Left ventricle myocardium inferior (tissue), 1 donor: ENCODE results near the gene CCDC191. TPM values are rescaled to one million over a fixed set of nuclear protein-coding genes. Genes with fewer than 3 reads are reported as not detected.

Source experiments
- DNase-seq: peaks from one replicate; pipeline ENCODE4 v3.0.0-alpha.2; 2020
- H3K27ac ChIP-seq: fragments of 200-600 bp; replicated peaks from 2 replicates; pipeline ENCODE4 v1.8.0; 2021
- H3K27me3 ChIP-seq: fragments of 200-600 bp; 2 replicates; pipeline ENCODE4 v1.8.0; 2021; ENCODE audit warnings: low read depth
- H3K36me3 ChIP-seq: fragments of 200-600 bp; 2 replicates; pipeline ENCODE4 v1.8.0; 2021
- H3K4me1 ChIP-seq: fragments of 200-600 bp; 2 replicates; pipeline ENCODE4 v1.8.0; 2021
- H3K4me3 ChIP-seq: fragments of 200-600 bp; 2 replicates; pipeline ENCODE4 v1.8.0; 2021; ENCODE audit warnings: mild to moderate bottlenecking, moderate library complexity
- H3K9me3 ChIP-seq: fragments of 200-600 bp; replicated peaks from 2 replicates; pipeline ENCODE4 v1.8.0; 2021
- intact Hi-C: fragments of 100-400 bp; cut with micrococcal nuclease; formaldehyde crosslinking; loops from one replicate; pipeline ENCODE4 v1.11.0; 2022
- total RNA-seq: library from RNA; stranded (reverse); fragmentation: NEBNext Ultra II Directional; extraction: Animal tissue kit (Norgen Biotek cat#: 25700); gene quantifications from one replicate; pipeline ENCODE4 v1.2.1, GENCODE V29; 2021
- TF ChIP-seq, protein P1 (sequence below): fragments of 200-600 bp; IDR thresholded peaks from 2 replicates; pipeline ENCODE4 v1.8.0; 2021; ENCODE audit warnings: antibody characterized with exemption, mild to moderate bottlenecking, borderline replicate concordance
- donor health status: DM: no; HTN: yes; CAD: no; lungs with severe emphysema.

Gene CCDC191
- total RNA-seq, 1 donor from 2014 or later = 0.77 TPM

DNA sequence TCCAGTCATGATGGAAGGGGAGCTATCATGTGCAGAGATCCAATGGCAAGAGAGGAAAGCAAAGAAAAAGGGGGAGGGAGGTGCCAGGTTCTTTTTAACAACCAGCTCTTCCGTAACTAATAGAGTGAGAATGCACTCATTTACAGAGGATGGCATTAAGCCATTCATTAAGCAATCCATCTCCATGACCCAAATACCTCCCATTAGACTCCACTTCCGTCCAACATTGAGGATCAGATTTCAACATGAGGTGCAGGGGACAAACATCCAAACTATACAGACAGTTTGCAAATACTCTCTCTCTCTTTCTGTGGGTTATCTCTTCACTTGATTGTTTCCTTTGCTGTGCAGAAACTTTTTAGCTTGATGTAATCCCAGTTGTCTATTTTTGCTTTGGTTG, 87.3 kb downstream of the CCDC191 start:
- peaks cover 26% of the 10 kb centered on the region for H3K9me3 ChIP-seq
- DNase-seq = no peak
- peaks cover 11% of the 10 kb centered on the region for H3K36me3 ChIP-seq
- no peak overlapping the region for H3K27ac ChIP-seq
- H3K27me3 ChIP-seq = no peaks in the 10 kb centered on the region
- TF ChIP-seq, protein P1, sequence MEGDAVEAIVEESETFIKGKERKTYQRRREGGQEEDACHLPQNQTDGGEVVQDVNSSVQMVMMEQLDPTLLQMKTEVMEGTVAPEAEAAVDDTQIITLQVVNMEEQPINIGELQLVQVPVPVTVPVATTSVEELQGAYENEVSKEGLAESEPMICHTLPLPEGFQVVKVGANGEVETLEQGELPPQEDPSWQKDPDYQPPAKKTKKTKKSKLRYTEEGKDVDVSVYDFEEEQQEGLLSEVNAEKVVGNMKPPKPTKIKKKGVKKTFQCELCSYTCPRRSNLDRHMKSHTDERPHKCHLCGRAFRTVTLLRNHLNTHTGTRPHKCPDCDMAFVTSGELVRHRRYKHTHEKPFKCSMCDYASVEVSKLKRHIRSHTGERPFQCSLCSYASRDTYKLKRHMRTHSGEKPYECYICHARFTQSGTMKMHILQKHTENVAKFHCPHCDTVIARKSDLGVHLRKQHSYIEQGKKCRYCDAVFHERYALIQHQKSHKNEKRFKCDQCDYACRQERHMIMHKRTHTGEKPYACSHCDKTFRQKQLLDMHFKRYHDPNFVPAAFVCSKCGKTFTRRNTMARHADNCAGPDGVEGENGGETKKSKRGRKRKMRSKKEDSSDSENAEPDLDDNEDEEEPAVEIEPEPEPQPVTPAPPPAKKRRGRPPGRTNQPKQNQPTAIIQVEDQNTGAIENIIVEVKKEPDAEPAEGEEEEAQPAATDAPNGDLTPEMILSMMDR = no peak
- no peaks in the 10 kb centered on the region for H3K4me1 ChIP-seq
- H3K4me3 ChIP-seq = no peak overlapping the region
- intact Hi-C loops = no loop called here

DNA sequence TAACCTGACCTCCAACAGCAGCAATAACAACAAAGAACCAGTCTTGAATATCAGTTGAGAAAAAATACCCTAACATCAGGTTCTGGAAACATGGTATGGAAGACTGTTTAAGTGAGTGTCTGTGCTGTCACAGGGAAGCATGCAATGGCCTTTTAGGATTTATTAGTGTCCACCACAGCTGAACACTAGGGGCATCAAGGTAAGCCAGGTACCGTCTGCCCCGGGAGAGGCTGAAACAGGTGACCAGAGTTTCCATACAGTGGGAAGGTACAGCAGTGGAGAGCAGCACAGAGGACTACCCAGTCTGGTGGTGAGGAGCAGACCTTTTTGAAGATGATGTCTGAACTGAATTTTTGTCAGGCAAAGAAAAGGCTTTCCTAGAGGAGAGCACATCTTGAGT, 90.2 kb downstream of the CCDC191 start:
- H3K4me3 ChIP-seq = no peak overlapping the region
- intact Hi-C loops = no loop called here
- H3K36me3 ChIP-seq = no peaks in the 10 kb centered on the region
- no peak for DNase-seq
- no peaks in the 10 kb centered on the region for H3K4me1 ChIP-seq
- H3K27me3 ChIP-seq = no peaks in the 10 kb centered on the region
- TF ChIP-seq, protein P1 = no peak
- H3K27ac ChIP-seq = no peak overlapping the region
- H3K9me3 ChIP-seq = peaks cover 4% of the 10 kb centered on the region

- Histone ChIP-seq H3K27me3 (no peaks in the 10 kb centered on the region), H3K36me3 (no peaks in the 10 kb centered on the region), H3K4me1 (no peaks in the 10 kb centered on the region), H3K9me3 (no peaks in the 10 kb centered on the region), H3K27ac (no peak overlapping the region), H3K4me3 (no peak overlapping the region)
- DNase-seq = no peak
- TF ChIP-seq, protein P1 = no peak
- intact Hi-C loops = no loop called here
Measured at GRCh38 chr3:113963879-113964278, 92.4 kb downstream of the CCDC191 start.

- H3K27ac ChIP-seq = no peak overlapping the region
- TF ChIP-seq, protein P1 = no peak
- no peaks in the 10 kb centered on the region for H3K27me3 ChIP-seq
- no peaks in the 10 kb centered on the region for H3K9me3 ChIP-seq
- no peaks in the 10 kb centered on the region for H3K36me3 ChIP-seq
- DNase-seq = no peak
- H3K4me1 ChIP-seq = no peaks in the 10 kb centered on the region
- intact Hi-C loops = no loop called here
- H3K4me3 ChIP-seq = no peak overlapping the region
Measured at GRCh38 chr3:113954091-113954685, 102.1 kb downstream of the CCDC191 start.

DNA sequence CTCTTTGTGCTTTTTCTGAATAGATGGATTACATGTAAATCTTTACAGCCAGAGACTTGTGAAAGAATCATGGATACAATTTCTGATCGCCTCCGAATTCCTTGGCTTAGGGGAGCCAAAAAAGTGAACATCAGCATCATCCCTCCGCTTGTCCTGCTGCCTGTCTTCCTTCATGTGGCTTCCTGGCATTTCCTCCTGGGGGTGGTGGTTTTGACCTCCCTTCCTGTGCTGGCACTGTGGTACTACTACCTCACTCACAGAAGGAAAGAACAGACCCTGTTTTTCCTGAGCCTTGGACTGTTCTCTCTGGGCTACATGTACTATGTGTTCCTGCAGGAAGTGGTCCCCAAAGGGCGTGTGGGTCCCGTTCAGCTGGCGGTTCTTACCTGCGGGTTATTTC, 102.6 kb downstream of the CCDC191 start:
- TF ChIP-seq, protein P1 = no peak
- intact Hi-C loops = no loop called here
- Histone ChIP-seq H3K36me3 (no peaks in the 10 kb centered on the region), H3K27me3 (no peaks in the 10 kb centered on the region), H3K4me3 (no peak overlapping the region), H3K27ac (no peak overlapping the region), H3K9me3 (no peaks in the 10 kb centered on the region), H3K4me1 (peaks cover 4% of the 10 kb centered on the region)
- no peak for DNase-seq

GRCh38 chr3:113952921-113953320, 103.4 kb downstream of the CCDC191 start:
- DNase-seq = no peak
- no peak overlapping the region for H3K4me3 ChIP-seq
- peaks cover 11% of the 10 kb centered on the region for H3K4me1 ChIP-seq
- H3K27ac ChIP-seq = no peak overlapping the region
- TF ChIP-seq, protein P1 = no peak
- no peaks in the 10 kb centered on the region for H3K36me3 ChIP-seq
- no peaks in the 10 kb centered on the region for H3K27me3 ChIP-seq
- intact Hi-C loops = no loop called here
- H3K9me3 ChIP-seq = no peaks in the 10 kb centered on the region
